Nephron progenitor cell (in vitro differentiated cells): Measurements from ENCODE around the gene HS3ST3B1.

Source experiments
- DNase-seq: peaks from one replicate; pipeline ENCODE4 v3.0.0; 2021
- H3K27ac Mint-ChIP-seq: 2 replicates; pipeline ENCODE4 v1.8.0; 2021; ENCODE audit warnings: mild to moderate bottlenecking, moderate library complexity, mixed read lengths
- H3K27me3 Mint-ChIP-seq: 2 replicates; pipeline ENCODE4 v1.8.0; 2021; ENCODE audit warnings: mild to moderate bottlenecking, low read depth, mixed read lengths; ENCODE audit not compliant: poor library complexity
- H3K36me3 Mint-ChIP-seq: 2 replicates; pipeline ENCODE4 v1.8.0; 2021; ENCODE audit warnings: low read depth, mixed read lengths
- H3K4me1 Mint-ChIP-seq: 2 replicates; pipeline ENCODE4 v1.8.0; 2021; ENCODE audit warnings: mixed read lengths
- H3K4me3 Mint-ChIP-seq: 2 replicates; pipeline ENCODE4 v1.8.0; 2021; ENCODE audit warnings: mild to moderate bottlenecking, moderate library complexity, mixed read lengths
- H3K9me3 Mint-ChIP-seq: 2 replicates; pipeline ENCODE4 v1.8.0; 2021; ENCODE audit warnings: mild to moderate bottlenecking, moderate library complexity, mixed read lengths
- CTCF ChIP-seq: fragments of 200-600 bp; sonication (generic); IDR thresholded peaks from 2 replicates; pipeline ENCODE4 v1.5.0; 2021; ENCODE audit warnings: antibody characterized with exemption

HS3ST3B1 gene

GRCh38 chr17:14373614-14374259 is 72.9 kb downstream of the HS3ST3B1 start:
- Mint-ChIP-seq H3K4me3 (no peak overlapping the region), H3K4me1 (peaks cover 47% of the 10 kb centered on the region), H3K9me3 (no peaks in the 10 kb centered on the region), H3K27ac (peak overlapping the region; percentile 70), H3K27me3 (no peaks in the 10 kb centered on the region), H3K36me3 (no peaks in the 10 kb centered on the region)
- TF ChIP-seq CTCF, result no peak
- DNase-seq, result no peak

GRCh38 chr17:14374268-14374667 is 73.4 kb downstream of the HS3ST3B1 start:
- no peaks in the 10 kb centered on the region for H3K36me3 Mint-ChIP-seq
- H3K4me1 Mint-ChIP-seq, result peaks cover 50% of the 10 kb centered on the region
- no peak for DNase-seq
- H3K27ac Mint-ChIP-seq, result no peak overlapping the region
- no peaks in the 10 kb centered on the region for H3K9me3 Mint-ChIP-seq
- no peak overlapping the region for H3K4me3 Mint-ChIP-seq
- H3K27me3 Mint-ChIP-seq, result no peaks in the 10 kb centered on the region
- no peak for TF ChIP-seq CTCF

- Mint-ChIP-seq H3K4me1 (peaks cover 46% of the 10 kb centered on the region), H3K9me3 (no peaks in the 10 kb centered on the region), H3K36me3 (no peaks in the 10 kb centered on the region), H3K27me3 (no peaks in the 10 kb centered on the region), H3K4me3 (no peak overlapping the region), H3K27ac (no peak overlapping the region)
- no peak for TF ChIP-seq CTCF
- DNase-seq, result no peak
Measured at GRCh38 chr17:14376666-14377065, 75.8 kb downstream of the HS3ST3B1 start.

GRCh38 chr17:14381606-14382005 is 80.7 kb downstream of the HS3ST3B1 start:
- DNase-seq, result no peak

GRCh38 chr17:14387036-14387435 is 86.2 kb downstream of the HS3ST3B1 start:
- H3K4me1 Mint-ChIP-seq, result peaks cover 12% of the 10 kb centered on the region
- no peak overlapping the region for H3K27ac Mint-ChIP-seq
- no peak for TF ChIP-seq CTCF
- H3K36me3 Mint-ChIP-seq, result peaks cover 20% of the 10 kb centered on the region
- no peak overlapping the region for H3K4me3 Mint-ChIP-seq
- H3K27me3 Mint-ChIP-seq, result peaks cover 4% of the 10 kb centered on the region
- DNase-seq, result no peak
- H3K9me3 Mint-ChIP-seq, result peaks cover 36% of the 10 kb centered on the region

More at GRCh38 chr17:14381606-14382005, 80.7 kb downstream of the HS3ST3B1 start:
- peaks cover 5% of the 10 kb centered on the region for H3K9me3 Mint-ChIP-seq
- no peaks in the 10 kb centered on the region for H3K27me3 Mint-ChIP-seq
- no peak overlapping the region for H3K27ac Mint-ChIP-seq
- no peak overlapping the region for H3K4me3 Mint-ChIP-seq
- TF ChIP-seq CTCF, result no peak
- peaks cover 16% of the 10 kb centered on the region for H3K4me1 Mint-ChIP-seq
- H3K36me3 Mint-ChIP-seq, result no peaks in the 10 kb centered on the region

- Mint-ChIP-seq H3K4me1 (peaks cover 12% of the 10 kb centered on the region), H3K4me3 (no peak overlapping the region), H3K36me3 (peaks cover 20% of the 10 kb centered on the region), H3K27ac (no peak overlapping the region), H3K9me3 (peaks cover 32% of the 10 kb centered on the region), H3K27me3 (peaks cover 7% of the 10 kb centered on the region)
- no peak for TF ChIP-seq CTCF
- no peak for DNase-seq
Measured at GRCh38 chr17:14389681-14390080, 88.8 kb downstream of the HS3ST3B1 start.
